Lower leg skin (tissue), 4 donors: ENCODE measurements around the gene ASCC1. TPM values are rescaled to one million over a fixed set of nuclear protein-coding genes. Genes with fewer than 3 reads are reported as not detected.
A peak's percentile ranks its signal among the peaks of the same experiment; 100 is the strongest.

Source experiments
- DNase-seq, 2 donors: peaks; one replicate each; pipeline ENCODE4 v3.0.0-alpha.2; 2019; ENCODE audit warnings: low spot score in 2 of 2
- H3K4me3 ChIP-seq: fragments of 200-600 bp; sonication (generic); 2 replicates; pipeline ENCODE4 v1.5.1; 2017; ENCODE audit warnings: mild to moderate bottlenecking, low read depth; ENCODE audit not compliant: poor library complexity, severe bottlenecking
- POLR2A ChIP-seq, 2 donors: fragments of 450-650 bp; IDR thresholded peaks; one replicate each; pipeline ENCODE4 v1.6.1; 2016 to 2017; ENCODE audit warnings: antibody characterized with exemption in 2 of 2, mild to moderate bottlenecking in 1 of 2, moderate library complexity in 1 of 2
- WGBS, 2 donors: methylation state at CpG; one replicate each; pipeline ENCODE4 v1.1.5; 2018; 5-methylcytosine and 5-hydroxymethylcytosine counted together
- intact Hi-C: fragments of 100-400 bp; cut with DNase I; formaldehyde crosslinking; loops from one replicate; pipeline ENCODE4 v1.15.0; 2023; ENCODE audit warnings: low total_unique reads
- total RNA-seq, 4 donors: library from RNA; depleted of rRNA; stranded (reverse); fragments of >200 nt; gene quantifications; one replicate each; pipeline ENCODE4 v1.1.0, GENCODE V29; 2016
- TF ChIP-seq, protein P1 (sequence below), 3 donors: fragments of 450-650 bp; IDR thresholded peaks; one replicate each; pipeline ENCODE4 v1.5.1; 2016; ENCODE audit warnings: antibody characterized with exemption in 3 of 3, mild to moderate bottlenecking in 3 of 3, moderate library complexity in 2 of 3

Gene ASCC1
- total RNA-seq, 4 donors from 2014 or later: 17.7 to 33.3 (median 23.1) TPM

GRCh38 chr10:72255977-72256729, 40.1 kb upstream of the ASCC1 start:
- no peak overlapping the region for H3K4me3 ChIP-seq
- TF ChIP-seq, protein P1, sequence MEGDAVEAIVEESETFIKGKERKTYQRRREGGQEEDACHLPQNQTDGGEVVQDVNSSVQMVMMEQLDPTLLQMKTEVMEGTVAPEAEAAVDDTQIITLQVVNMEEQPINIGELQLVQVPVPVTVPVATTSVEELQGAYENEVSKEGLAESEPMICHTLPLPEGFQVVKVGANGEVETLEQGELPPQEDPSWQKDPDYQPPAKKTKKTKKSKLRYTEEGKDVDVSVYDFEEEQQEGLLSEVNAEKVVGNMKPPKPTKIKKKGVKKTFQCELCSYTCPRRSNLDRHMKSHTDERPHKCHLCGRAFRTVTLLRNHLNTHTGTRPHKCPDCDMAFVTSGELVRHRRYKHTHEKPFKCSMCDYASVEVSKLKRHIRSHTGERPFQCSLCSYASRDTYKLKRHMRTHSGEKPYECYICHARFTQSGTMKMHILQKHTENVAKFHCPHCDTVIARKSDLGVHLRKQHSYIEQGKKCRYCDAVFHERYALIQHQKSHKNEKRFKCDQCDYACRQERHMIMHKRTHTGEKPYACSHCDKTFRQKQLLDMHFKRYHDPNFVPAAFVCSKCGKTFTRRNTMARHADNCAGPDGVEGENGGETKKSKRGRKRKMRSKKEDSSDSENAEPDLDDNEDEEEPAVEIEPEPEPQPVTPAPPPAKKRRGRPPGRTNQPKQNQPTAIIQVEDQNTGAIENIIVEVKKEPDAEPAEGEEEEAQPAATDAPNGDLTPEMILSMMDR (IDR thresholded peaks at IDR 0.05): no peak
- WGBS, 2 donors: 51 to 70% methylated on average over 6 of the region's 6 CpGs
- intact Hi-C loops: no loop called here
- DNase-seq: no peak

- H3K4me3 ChIP-seq: no peak overlapping the region
- TF ChIP-seq POLR2A (IDR thresholded peaks at IDR 0.05): no peak
- TF ChIP-seq, protein P1 (IDR thresholded peaks at IDR 0.05): no peak
- intact Hi-C loops: no loop called here
- peak; percentile 94 to 98 for DNase-seq
- WGBS, 2 donors: 6 to 15% methylated on average over 13 to 15 of the region's 15 CpGs
Measured at GRCh38 chr10:72254813-72255568, 38.9 kb upstream of the ASCC1 start.

- intact Hi-C loops: no loop called here
- TF ChIP-seq, protein P1 (IDR thresholded peaks at IDR 0.05): no peak
- no peak for TF ChIP-seq POLR2A (IDR thresholded peaks at IDR 0.05)
- no peak for DNase-seq
- H3K4me3 ChIP-seq: no peak overlapping the region
- 77 to 82% methylated on average over 7 of the region's 7 CpGs for WGBS, 2 donors
Measured at GRCh38 chr10:72253578-72253977, 37.5 kb upstream of the ASCC1 start.

DNA sequence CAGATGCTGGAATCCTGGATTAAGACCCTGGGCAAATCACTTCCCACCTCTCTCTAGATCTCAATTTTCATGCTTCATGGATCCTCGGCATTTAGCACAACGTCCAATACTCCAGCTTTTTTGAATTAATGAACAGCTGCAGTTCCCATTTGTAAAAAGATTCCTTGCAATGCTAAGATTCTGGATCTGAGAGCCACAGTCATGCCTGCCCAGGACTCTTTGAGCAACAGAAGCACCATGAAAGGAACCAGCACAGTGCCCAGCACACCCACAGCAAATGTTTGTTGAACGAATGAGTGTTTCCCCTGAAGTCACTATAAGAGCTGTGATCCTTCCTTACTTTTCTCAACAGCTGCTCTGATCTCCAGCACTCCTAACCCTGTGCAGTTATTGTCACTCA, 36.9 kb upstream of the ASCC1 start:
- H3K4me3 ChIP-seq: no peak overlapping the region
- TF ChIP-seq POLR2A (IDR thresholded peaks at IDR 0.05): no peak
- TF ChIP-seq, protein P1 (IDR thresholded peaks at IDR 0.05): no peak
- 60 to 70% methylated on average over 3 of the region's 3 CpGs for WGBS, 2 donors
- intact Hi-C loops: no loop called here
- DNase-seq: no peak

GRCh38 chr10:72251635-72252034, 35.6 kb upstream of the ASCC1 start:
- WGBS, 2 donors: 93% methylated on average over 6 of the region's 6 CpGs
- H3K4me3 ChIP-seq: no peak overlapping the region
- TF ChIP-seq POLR2A (IDR thresholded peaks at IDR 0.05): no peak
- TF ChIP-seq, protein P1 (IDR thresholded peaks at IDR 0.05): no peak
- no peak for DNase-seq
- intact Hi-C loops: no loop called here
